Activated CD4-positive, alpha-beta T cell treated with anti-CD3 and anti-CD28 coated beads for 4 hours (primary cell): Measurements from ENCODE around the gene HIPK2.

Experiments
- DNase-seq, 2 donors: peaks; one replicate each; pipeline ENCODE4 v3.0.0-alpha.2; 2020

HIPK2 gene

DNA sequence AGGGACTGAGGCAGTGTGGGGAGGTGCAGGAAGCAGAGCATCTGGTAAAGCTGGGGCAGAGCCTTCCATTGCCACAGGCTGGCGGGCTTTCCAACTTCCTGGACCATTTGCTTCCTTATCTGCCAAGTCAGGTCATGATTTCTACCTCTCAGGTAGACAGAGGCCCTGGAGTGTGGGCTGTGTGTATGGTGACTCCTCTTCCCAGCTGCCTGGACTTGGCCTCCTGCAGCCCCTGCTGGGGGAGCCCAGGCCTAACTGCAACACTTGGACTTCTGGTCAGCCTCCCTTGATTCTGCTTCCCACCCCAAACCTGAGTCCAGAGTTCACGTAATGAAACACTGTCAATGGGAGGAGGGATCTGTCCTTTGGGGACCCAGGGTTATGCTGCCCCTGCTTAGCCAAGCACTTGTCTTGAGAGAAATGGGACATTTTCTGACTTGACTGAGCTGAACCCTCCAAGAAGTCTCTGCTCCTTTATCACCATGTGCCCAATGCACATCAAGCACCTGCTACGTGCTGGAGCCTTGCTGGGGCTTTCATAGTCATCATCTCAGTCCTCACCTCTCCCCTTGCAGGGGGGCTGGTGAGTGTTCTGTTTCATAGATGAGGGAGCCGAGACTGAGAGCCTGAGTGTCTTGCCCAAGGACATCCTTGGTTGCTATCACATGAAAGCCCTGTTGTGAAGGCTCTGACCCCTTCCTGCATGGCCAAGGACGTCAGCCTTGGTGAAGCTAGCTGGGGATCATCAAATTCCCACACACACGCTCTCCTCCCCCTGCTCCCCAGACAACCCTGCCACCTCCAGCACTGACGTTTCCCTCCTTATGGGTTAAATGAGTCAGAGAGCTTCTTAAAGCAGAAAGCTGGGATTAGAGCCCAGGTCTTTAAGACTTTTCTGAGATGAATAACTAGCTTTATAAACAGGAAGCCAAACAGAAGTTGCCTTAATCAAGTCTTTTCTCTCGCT lies 250.9 kb downstream of the HIPK2 start:
- no peak for DNase-seq

DNA sequence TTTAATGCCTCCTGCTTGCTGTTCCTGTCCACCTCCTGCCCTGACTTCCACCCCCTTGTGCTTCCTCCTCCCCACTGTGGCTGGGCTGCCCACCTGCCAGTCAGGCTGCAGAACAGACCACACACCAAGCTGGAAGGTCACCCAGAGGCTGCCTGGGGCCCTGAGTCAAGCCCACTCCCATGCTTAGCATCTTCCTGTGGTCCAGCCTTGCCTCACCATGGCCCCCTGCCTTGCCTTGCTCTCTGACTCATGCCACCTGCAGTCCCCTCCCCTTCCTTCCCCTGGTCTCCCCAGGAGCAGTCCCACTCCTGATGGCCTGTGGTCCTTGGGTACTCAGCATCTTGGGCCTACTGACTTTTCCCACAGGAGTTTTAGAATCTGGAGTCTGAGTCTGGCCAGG lies 252.0 kb downstream of the HIPK2 start:
- no peak for DNase-seq

DNA sequence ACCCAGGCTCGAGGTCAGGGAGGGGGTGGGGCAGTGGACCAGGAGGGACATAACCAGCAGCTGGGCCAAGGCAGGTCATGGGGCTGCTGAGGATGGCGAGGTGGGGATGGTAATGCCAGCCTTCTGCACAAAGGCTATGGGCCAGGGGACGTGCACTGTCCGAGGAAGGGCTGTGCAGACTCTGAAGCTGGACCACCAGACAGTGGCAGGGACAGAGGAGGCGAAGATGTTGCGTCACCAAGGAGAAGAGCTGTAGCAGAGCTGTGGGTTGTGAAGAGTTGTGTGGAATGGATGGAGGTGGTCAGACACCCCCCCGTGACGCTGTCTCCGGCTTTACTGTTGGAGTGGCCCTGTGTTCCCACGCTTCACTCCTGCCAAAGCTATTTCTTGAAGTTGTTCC lies 252.6 kb downstream of the HIPK2 start:
- DNase-seq: no peak

DNA sequence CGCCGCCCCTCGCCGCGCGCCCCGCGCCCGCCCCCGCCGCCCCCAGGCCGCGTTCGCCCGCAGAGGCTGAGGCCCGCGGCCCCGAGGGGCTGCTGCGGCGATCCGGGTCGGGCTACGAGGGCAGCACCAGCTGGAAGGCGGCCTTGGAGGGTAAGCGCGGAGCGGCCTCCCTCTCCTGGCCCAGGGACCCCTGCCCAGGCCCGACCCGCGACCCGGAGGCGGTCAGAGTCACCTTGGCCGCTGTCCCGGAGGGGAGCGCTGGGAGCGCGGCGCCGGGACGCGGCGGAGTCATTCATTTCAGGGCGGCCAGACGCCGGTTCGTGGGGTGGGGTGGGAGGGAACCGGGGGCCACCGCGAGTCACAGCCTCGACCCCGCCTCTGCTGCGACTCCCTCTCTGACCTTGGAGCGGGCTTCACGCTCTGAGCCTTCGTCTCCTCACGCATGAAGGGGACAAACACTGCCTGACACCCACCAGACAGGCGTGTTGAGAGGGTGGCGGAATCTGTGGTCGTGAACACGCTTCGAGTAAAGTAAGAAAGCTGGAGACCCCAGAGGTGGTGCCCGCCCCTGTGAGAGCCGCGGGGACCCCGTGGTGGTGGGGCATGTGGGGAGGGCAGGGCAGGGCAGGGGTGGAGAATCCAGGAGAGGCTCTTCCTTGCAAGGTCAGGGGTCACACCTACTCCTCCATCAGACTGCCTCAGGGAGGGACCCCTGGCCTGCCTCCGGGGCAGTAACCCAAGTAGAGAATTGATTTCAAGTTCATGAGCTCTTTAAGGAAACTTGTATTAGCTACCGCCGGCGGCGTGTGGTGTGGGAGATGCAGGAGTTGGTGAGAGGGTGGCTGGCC lies 253.6 kb downstream of the HIPK2 start:
- DNase-seq: no peak

DNA sequence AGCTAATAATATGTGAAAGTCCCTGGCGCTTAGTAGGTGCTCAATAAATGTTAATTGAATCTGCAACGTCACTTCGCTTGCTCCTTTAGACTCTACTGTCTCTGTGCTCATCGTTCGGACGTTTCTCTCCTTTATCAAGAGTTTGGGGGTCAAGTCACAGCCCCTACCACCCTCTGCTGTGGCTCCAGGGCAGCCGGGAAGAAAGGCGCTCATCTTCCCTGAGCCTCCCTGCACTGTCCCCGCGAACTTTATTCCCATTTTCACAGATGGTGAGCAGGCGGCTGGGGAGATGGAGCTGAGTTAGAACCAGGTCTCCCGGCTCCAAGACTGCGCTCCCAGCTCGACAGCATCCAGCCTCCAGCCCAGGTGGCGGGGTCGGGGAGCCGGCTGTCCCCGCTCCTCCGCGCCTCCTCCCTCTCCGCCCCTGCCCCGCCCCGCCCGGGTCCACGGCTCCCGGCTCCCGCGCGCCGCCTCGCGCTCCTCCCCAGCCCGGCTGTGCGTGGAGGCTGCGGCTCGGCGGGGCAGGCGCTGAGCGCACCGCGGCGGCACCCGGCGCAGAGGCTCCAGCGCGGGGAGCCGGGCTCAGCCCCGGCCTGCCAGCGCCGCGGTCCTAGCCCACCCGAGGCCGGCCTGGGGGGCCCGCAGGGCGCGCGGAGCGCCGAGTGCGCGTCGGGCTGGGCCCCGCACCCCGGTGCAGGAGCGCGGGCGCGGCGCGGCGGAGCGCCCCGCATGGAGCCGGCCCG lies 254.4 kb downstream of the HIPK2 start, which contains the start of gene CLEC2L:
TSS of gene CLEC2L (plus strand) at position 487 of the 743 bp plus-strand sequence. CDS start at position 730, 243 bp downstream.
- DNase-seq: no peak

DNA sequence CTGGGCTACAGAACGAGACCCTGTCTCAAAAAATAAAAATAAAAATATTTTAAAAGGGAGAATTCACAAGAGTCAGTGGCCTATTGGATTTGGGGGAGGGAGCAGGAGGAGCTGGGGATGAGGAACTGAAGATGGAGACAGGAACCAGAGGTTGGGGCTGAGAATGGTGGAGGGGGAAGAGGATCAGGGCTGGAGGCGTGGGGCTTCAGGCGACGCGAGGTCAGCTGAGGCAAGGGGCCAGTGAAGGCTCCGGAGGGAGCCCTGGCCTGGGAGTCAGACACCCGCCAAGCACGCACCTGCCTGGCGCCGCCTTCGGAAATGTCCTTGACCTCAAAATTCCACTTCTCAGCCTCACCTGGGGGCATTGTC lies 255.0 kb downstream of the HIPK2 start:
- DNase-seq: no peak

DNA sequence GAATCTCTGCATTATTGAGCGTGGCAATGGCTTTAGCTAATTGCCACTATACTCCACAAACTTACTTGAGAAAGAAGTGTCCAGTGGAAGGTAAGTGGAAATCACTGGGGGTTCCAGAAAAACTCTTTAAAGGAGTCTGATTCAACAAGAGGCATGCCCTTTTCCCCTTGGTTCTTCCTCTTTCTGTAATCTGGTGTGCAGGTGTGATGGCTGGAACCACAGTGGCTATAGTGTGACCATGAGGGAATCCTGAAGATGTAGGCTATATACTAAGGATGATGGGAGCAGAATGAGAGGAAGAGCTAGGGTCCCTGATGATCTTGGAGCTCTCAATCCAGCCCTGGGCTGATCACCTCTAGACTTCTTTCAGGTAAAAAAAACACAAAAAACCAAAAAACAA lies 256.4 kb downstream of the HIPK2 start:
- no peak for DNase-seq

DNA sequence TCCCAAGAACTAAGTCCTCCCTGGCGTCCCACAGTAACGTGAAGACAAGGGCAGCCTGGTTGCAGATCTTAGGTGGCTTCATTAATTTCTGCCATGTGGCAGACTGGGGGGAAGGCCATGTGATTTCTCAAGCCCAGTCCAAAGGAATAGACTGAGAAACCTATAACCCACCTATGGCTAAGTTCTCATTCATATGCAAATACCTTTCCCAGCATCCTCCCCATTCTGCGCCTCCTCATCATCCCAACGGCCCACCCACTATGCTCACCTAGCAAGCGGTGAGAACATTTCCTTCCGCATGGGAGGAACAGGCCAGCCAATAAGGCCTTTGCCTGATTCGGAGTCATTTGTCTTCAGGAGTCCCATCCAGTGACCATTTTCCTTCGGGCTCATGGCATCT lies 262.5 kb downstream of the HIPK2 start:
- DNase-seq: no peak
